K562 treated with DMSO at 1 percent for 24 hours (cell line): ENCODE results near the gene SUV39H2. TPM values are rescaled to one million over a fixed set of nuclear protein-coding genes. Genes with fewer than 3 reads are reported as not detected.

Source experiments
- total RNA-seq: library from RNA; unstranded; fragments of 300-600 nt; gene quantifications from 2 replicates; pipeline ENCODE4 v1.2.3, GENCODE V29; 2022; ENCODE audit warnings: low read depth; ENCODE audit not compliant: insufficient read depth

The SUV39H2 gene
- total RNA-seq = 8.5 and 11.9 TPM in 2 replicates

GRCh38 chr10:14878266-14879123 lies at the start of gene SUV39H2:
TSS of gene SUV39H2 (plus strand) at chr10:14878866. CDS start at chr10:14878889, 23 bp downstream.

GRCh38 chr10:14837757-14838581 lies 40.7 kb upstream of the SUV39H2 start, which contains the start of the genes CDNF, HSPA14 and MSANTD7:
TSS of gene CDNF (minus strand) at chr10:14838037. CDS start at chr10:14837946, 91 bp downstream.
TSS of gene HSPA14 (plus strand) at chr10:14838306. CDS start at chr10:14838403, 97 bp downstream.
TSS of gene MSANTD7 (plus strand) at chr10:14838306. CDS start at chr10:14842285, 3,979 bp downstream.

Other genes starting within 250 kb of the SUV39H2 start
- gene FAM107B, start 104.0 kb upstream of the SUV39H2 start, total RNA-seq = 4.9 and 7.4 TPM in 2 replicates
- 3.7 and 3.8 TPM in 2 replicates for gene CDNF, start 40.8 kb upstream of the SUV39H2 start, total RNA-seq
- gene HSPA14, start 40.6 kb upstream of the SUV39H2 start, total RNA-seq = 16.2 and 20.1 TPM in 2 replicates
- gene MSANTD7, start 40.6 kb upstream of the SUV39H2 start, total RNA-seq = 14.7 and 15.7 TPM in 2 replicates
- gene DCLRE1C, start 75.2 kb downstream of the SUV39H2 start, total RNA-seq = 8.1 and 10.0 TPM in 2 replicates
- gene MEIG1, start 80.5 kb downstream of the SUV39H2 start, total RNA-seq = 1.8 TPM in 1 of 2 replicates, not detected in the other
- 0.25 TPM in 1 of 2 replicates, not detected in the other for gene OLAH, start 165.1 kb downstream of the SUV39H2 start, total RNA-seq
- 1.1 and 2.0 TPM in 2 replicates for gene ACBD7, start 209.9 kb downstream of the SUV39H2 start, total RNA-seq
- 20.3 and 27.8 TPM in 2 replicates for gene RPP38, start 218.5 kb downstream of the SUV39H2 start, total RNA-seq